Choroid plexus epithelial cell (primary cell): ENCODE results near the gene THOC1.

Experiments
- DNase-seq: peaks from one replicate; pipeline ENCODE4 v3.0.0-alpha.2; 2010; ENCODE audit warnings: low read depth
- H3K4me3 ChIP-seq: 2 replicates; pipeline ENCODE4 v1.5.1; 2011; ENCODE audit warnings: low read depth, mild to moderate bottlenecking, control low read depth, low read length, moderate library complexity
- CTCF ChIP-seq: conservative IDR thresholded peaks from 2 replicates; pipeline ENCODE4 v1.5.1; 2011; ENCODE audit warnings: low read depth, mild to moderate bottlenecking, control low read depth, inconsistent platforms, low read length, moderate library complexity

Gene THOC1

DNA sequence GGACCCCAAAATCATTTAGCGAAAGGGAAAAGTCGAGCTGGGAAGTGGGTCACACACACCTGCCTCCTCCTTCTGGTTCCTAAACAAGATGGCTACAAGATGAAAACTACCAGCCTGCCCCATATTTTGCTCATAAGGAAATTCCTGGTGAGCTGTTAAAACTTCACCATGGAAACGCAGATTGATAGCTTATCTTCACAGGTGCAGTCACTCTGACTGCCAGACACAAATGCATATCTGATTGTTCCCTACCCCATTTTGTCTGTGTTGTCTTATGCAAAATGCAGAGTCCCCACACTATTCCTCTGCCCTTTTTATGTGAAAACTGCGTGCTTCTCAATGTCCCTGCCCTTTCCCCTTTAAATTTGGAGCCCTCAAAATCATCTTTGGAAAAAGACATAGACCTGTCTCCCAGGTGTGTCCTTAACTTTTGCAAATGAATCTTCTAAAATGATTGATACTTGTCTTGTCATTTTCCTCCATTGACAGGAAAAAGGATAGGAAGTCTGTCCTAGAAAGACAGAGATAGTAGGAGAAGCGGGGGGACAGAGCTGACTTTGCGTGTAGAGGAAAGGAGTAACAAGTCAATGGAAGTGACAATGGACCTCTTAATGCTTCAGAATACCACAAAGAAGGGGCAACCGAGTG is 38.9 kb upstream of the THOC1 start:
- no peak for DNase-seq
- no peak for TF ChIP-seq CTCF
- no peak overlapping the region for H3K4me3 ChIP-seq

DNA sequence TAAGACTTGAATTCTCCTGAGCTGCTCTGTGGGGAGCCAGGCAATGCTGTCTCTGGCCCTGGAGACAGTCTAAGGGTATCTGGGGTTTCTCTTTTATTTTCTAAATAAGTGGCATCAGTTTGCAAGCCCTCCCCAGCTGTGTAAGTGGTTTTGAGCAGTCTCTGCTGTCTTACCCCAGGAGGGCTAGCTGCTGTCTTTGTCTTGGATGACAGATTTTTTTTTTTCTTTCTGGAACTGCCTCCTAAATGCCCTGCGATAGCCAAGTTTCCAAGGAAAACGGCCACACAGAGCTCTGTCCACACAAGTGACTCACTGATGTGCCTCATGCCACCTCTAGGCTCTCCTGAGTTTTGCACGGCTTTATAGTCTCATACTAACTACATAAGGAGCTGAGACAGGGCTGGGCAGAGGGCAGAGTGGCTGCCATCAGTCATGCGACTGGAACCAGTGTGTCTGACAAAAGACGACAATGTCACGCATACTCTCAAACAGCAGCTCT is 37.2 kb upstream of the THOC1 start:
- no peak overlapping the region for H3K4me3 ChIP-seq
- no peak for DNase-seq

DNA sequence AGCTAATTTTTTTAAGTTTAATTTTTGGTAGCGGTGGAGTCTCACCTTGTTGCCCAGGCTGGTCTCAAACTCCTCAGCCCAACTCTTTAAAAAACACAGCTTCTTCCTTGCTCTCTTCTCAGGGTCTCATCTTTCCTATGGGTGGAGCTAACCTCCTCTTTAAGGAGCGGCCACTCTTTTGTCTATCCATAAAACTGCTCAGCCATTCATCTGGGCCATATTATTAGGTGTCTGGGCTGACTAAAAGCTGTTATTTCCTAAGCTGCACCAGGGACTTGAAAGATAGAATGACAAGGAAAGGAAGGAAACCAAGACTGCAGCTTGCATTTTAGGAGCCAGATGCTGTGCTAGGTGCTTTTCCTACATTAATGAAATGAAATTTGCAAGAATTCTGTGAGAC is 35.8 kb upstream of the THOC1 start:
- DNase-seq = no peak
- no peak overlapping the region for H3K4me3 ChIP-seq
- TF ChIP-seq CTCF = no peak

More for the DNA sequence above, 37.2 kb upstream of the THOC1 start:
- no peak for TF ChIP-seq CTCF

- H3K4me3 ChIP-seq = no peak overlapping the region
- no peak for DNase-seq
- no peak for TF ChIP-seq CTCF
Measured at GRCh38 chr18:303011-303410, 35.2 kb upstream of the THOC1 start.

GRCh38 chr18:302097-302496 is 34.2 kb upstream of the THOC1 start:
- DNase-seq = no peak
- no peak for TF ChIP-seq CTCF

DNA sequence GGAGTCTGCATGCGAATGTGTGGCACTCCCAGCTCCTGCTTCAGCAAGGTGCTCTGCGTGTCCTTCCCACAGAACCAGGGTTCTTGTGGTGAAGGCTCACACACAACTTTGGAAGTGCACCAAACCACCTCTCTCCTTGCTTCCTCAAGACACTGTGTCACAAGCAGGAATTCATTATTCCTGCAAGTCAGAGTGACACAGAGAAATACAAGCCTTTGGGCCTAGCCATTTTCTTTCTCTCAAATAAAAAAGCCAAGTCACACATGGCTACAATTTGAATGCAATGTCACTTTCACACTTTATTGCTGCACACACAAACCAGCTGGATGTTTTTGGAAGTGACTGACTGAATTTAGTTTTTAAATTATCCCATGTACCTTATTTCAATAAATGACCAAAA is 30.1 kb upstream of the THOC1 start:
- no peak for DNase-seq
- TF ChIP-seq CTCF = no peak
- H3K4me3 ChIP-seq = no peak overlapping the region

More at GRCh38 chr18:302097-302496, 34.2 kb upstream of the THOC1 start:
- H3K4me3 ChIP-seq = no peak overlapping the region
